SK-N-SH treated with all-trans-retinoic acid at 6 μM for 48 hours (cell line): ENCODE measurements around the gene GFI1.
"Not testable (repeated sequence)": the region's sequence is repeated elsewhere in the genome, so short reads cannot be mapped to it uniquely, and the experiment has no call there.

Source experiments
- ARNTL ChIP-seq: fragments of 450-650 bp; formaldehyde crosslinking; IDR thresholded peaks from 2 replicates; pipeline ENCODE4 v1.5.0; 2020; ENCODE audit warnings: low read depth, mild to moderate bottlenecking, moderate library complexity, borderline replicate concordance
- CREB5 ChIP-seq: fragments of 250-450 bp; sonication (Bioruptor Pico); IDR thresholded peaks from 2 replicates; pipeline ENCODE4 v1.5.1; 2020; ENCODE audit warnings: low read depth, mild to moderate bottlenecking, moderate library complexity
- ESRRG ChIP-seq: fragments of 250-450 bp; sonication (Bioruptor Pico); IDR thresholded peaks from 2 replicates; pipeline ENCODE4 v1.6.1; 2021; ENCODE audit warnings: mild to moderate bottlenecking
- GLIS3 ChIP-seq: fragments of 250-450 bp; sonication (Bioruptor Pico); IDR thresholded peaks from 2 replicates; pipeline ENCODE4 v1.5.0; 2020; ENCODE audit warnings: mild to moderate bottlenecking, moderate library complexity
- ISL1 ChIP-seq: fragments of 250-450 bp; sonication (Bioruptor Pico); IDR thresholded peaks from 2 replicates; pipeline ENCODE4 v2.1.2; 2022; ENCODE audit warnings: mild to moderate bottlenecking, moderate library complexity
- PATZ1 ChIP-seq: fragments of 250-450 bp; sonication (Bioruptor Pico); IDR thresholded peaks from 2 replicates; pipeline ENCODE4 v1.8.0; 2020; ENCODE audit warnings: mild to moderate bottlenecking, moderate library complexity, borderline replicate concordance
- POU6F1 ChIP-seq: fragments of 250-450 bp; sonication (Bioruptor Pico); IDR thresholded peaks from 2 replicates; pipeline ENCODE4 v1.8.0; 2021; ENCODE audit warnings: low read depth, mild to moderate bottlenecking, moderate library complexity, borderline replicate concordance
- PPARA ChIP-seq: fragments of 250-450 bp; sonication (Bioruptor Pico); IDR thresholded peaks from 2 replicates; pipeline ENCODE4 v1.5.0; 2020; ENCODE audit warnings: mild to moderate bottlenecking, borderline replicate concordance
- RARB ChIP-seq: fragments of 250-450 bp; sonication (Bioruptor Pico); IDR thresholded peaks from 2 replicates; pipeline ENCODE4 v1.8.0; 2021; ENCODE audit warnings: mild to moderate bottlenecking, moderate library complexity
- SNAI2 ChIP-seq: fragments of 250-450 bp; sonication (Bioruptor Pico); IDR thresholded peaks from 2 replicates; pipeline ENCODE4 v1.5.0; 2020; ENCODE audit warnings: mild to moderate bottlenecking, moderate library complexity
- TOX ChIP-seq: fragments of 250-450 bp; sonication (Bioruptor Pico); IDR thresholded peaks from 2 replicates; pipeline ENCODE4 v1.8.0; 2021; ENCODE audit warnings: mild to moderate bottlenecking, moderate library complexity, borderline replicate concordance
- ZC3H10 ChIP-seq: fragments of 250-450 bp; sonication (Bioruptor Pico); IDR thresholded peaks from 2 replicates; pipeline ENCODE4 v1.5.1; 2021; ENCODE audit warnings: mild to moderate bottlenecking, moderate library complexity
- ZNF565 ChIP-seq: fragments of 450-650 bp; formaldehyde crosslinking; conservative IDR thresholded peaks from 2 replicates; pipeline ENCODE4 v1.5.0; 2020; ENCODE audit warnings: low read depth, mild to moderate bottlenecking, moderate library complexity

GRCh38 chr1:92531939-92532338 is 45.2 kb upstream of the GFI1 start:
- not testable (repeated sequence) for TF ChIP-seq RARB (CRISPR knock-in tag); PATZ1; ARNTL (CRISPR knock-in tag); ZC3H10 (CRISPR knock-in tag); PPARA; CREB5 (CRISPR knock-in tag); SNAI2; GLIS3 (CRISPR knock-in tag); POU6F1 (CRISPR knock-in tag); ESRRG (CRISPR knock-in tag); ZNF565 (CRISPR knock-in tag); ISL1 (CRISPR knock-in tag); TOX (CRISPR knock-in tag)
